Measurements from ENCODE around the gene RAB3IP.

Gene RAB3IP

GRCh38 chr12:69821032-69821455 lies 82.4 kb downstream of the RAB3IP start:
- Histone ChIP-seq H2BK5ac (ENCODE audit: low read length) (no peak overlapping the region), H3K36me3 (ENCODE audit: control insufficient read depth, insufficient read depth, low read length) (no peaks in the 10 kb centered on the region), H2BK120ac (ENCODE audit: low read depth, low read length) (no peak overlapping the region), H3K9ac (ENCODE audit: low read length) (no peak overlapping the region), H3K4me1 (ENCODE audit: control insufficient read depth, low read depth, low read length) (peaks cover 2% of the 10 kb centered on the region), H3K27me3 (ENCODE audit: insufficient read depth, low read length, poor library complexity) (no peaks in the 10 kb centered on the region), H3K4me2 (ENCODE audit: low read length) (no peak overlapping the region), H2BK15ac (replicated peaks; ENCODE audit: low read depth) (no peak overlapping the region), H3K23ac (ENCODE audit: low read length) (no peak overlapping the region), H3K79me2 (ENCODE audit: control insufficient read depth, insufficient read depth, low read length) (no peaks in the 10 kb centered on the region), H3K27ac (ENCODE audit: low read depth, low read length) (no peak overlapping the region), H4K8ac (ENCODE audit: low read depth, low read length) (no peak overlapping the region), H2AK5ac (ENCODE audit: low read length) (no peak overlapping the region), H3K79me1 (ENCODE audit: low read length) (no peaks in the 10 kb centered on the region), H3K18ac (ENCODE audit: low read length) (no peak overlapping the region), H4K5ac (ENCODE audit: low read length) (no peak overlapping the region), H3K56ac (ENCODE audit: low read length) (no peak overlapping the region), H3K4me3 (ENCODE audit: low read length) (no peak overlapping the region), H3K4ac (ENCODE audit: low read depth, low read length) (no peak overlapping the region)
- no peak for DNase-seq
- no CpG with 5 or more reads among the region's 6 CpGs for WGBS (ENCODE audit: extremely low coverage, insufficient coverage, low lambda C conversion rate)

GRCh38 chr12:69821456-69822159 lies 82.9 kb downstream of the RAB3IP start:
- H4K5ac ChIP-seq (ENCODE audit: low read length) = no peak overlapping the region
- no peak overlapping the region for H3K4me3 ChIP-seq (ENCODE audit: low read length)
- H3K79me2 ChIP-seq (ENCODE audit: control insufficient read depth, insufficient read depth, low read length) = no peaks in the 10 kb centered on the region
- no peak overlapping the region for H3K18ac ChIP-seq (ENCODE audit: low read length)
- no peak overlapping the region for H2AK5ac ChIP-seq (ENCODE audit: low read length)
- H3K56ac ChIP-seq (ENCODE audit: low read length) = no peak overlapping the region
- WGBS (ENCODE audit: extremely low coverage, insufficient coverage, low lambda C conversion rate) = no CpG with 5 or more reads among the region's 8 CpGs
- no peak overlapping the region for H3K4ac ChIP-seq (ENCODE audit: low read depth, low read length)
- H2BK5ac ChIP-seq (ENCODE audit: low read length) = no peak overlapping the region
- no peaks in the 10 kb centered on the region for H3K79me1 ChIP-seq (ENCODE audit: low read length)
- no peak overlapping the region for H3K9ac ChIP-seq (ENCODE audit: low read length)
- no peak overlapping the region for H3K23ac ChIP-seq (ENCODE audit: low read length)
- no peak overlapping the region for H3K4me2 ChIP-seq (ENCODE audit: low read length)
- no peaks in the 10 kb centered on the region for H3K27me3 ChIP-seq (ENCODE audit: insufficient read depth, low read length, poor library complexity)
- no peaks in the 10 kb centered on the region for H3K36me3 ChIP-seq (ENCODE audit: control insufficient read depth, insufficient read depth, low read length)
- H2BK120ac ChIP-seq (ENCODE audit: low read depth, low read length) = no peak overlapping the region
- H4K8ac ChIP-seq (ENCODE audit: low read depth, low read length) = no peak overlapping the region
- DNase-seq = no peak
- H3K27ac ChIP-seq (ENCODE audit: low read depth, low read length) = no peak overlapping the region
- H2BK15ac ChIP-seq (replicated peaks; ENCODE audit: low read depth) = no peak overlapping the region
- peaks cover 2% of the 10 kb centered on the region for H3K4me1 ChIP-seq (ENCODE audit: control insufficient read depth, low read depth, low read length)

GRCh38 chr12:69822201-69822860 lies 83.7 kb downstream of the RAB3IP start:
- Histone ChIP-seq H3K4me3 (ENCODE audit: low read length) (no peak overlapping the region), H3K23ac (ENCODE audit: low read length) (no peak overlapping the region), H3K9ac (ENCODE audit: low read length) (no peak overlapping the region), H2AK5ac (ENCODE audit: low read length) (no peak overlapping the region), H3K4ac (ENCODE audit: low read depth, low read length) (no peak overlapping the region), H2BK15ac (replicated peaks; ENCODE audit: low read depth) (no peak overlapping the region), H3K36me3 (ENCODE audit: control insufficient read depth, insufficient read depth, low read length) (no peaks in the 10 kb centered on the region), H3K4me2 (ENCODE audit: low read length) (no peak overlapping the region), H3K79me1 (ENCODE audit: low read length) (no peaks in the 10 kb centered on the region), H2BK120ac (ENCODE audit: low read depth, low read length) (no peak overlapping the region), H3K56ac (ENCODE audit: low read length) (no peak overlapping the region), H3K27me3 (ENCODE audit: insufficient read depth, low read length, poor library complexity) (no peaks in the 10 kb centered on the region), H3K18ac (ENCODE audit: low read length) (no peak overlapping the region), H2BK5ac (ENCODE audit: low read length) (no peak overlapping the region), H3K27ac (ENCODE audit: low read depth, low read length) (no peak overlapping the region), H3K4me1 (ENCODE audit: control insufficient read depth, low read depth, low read length) (peaks cover 2% of the 10 kb centered on the region), H3K79me2 (ENCODE audit: control insufficient read depth, insufficient read depth, low read length) (no peaks in the 10 kb centered on the region), H4K5ac (ENCODE audit: low read length) (no peak overlapping the region), H4K8ac (ENCODE audit: low read depth, low read length) (no peak overlapping the region)
- no CpG with 5 or more reads among the region's 3 CpGs for WGBS (ENCODE audit: extremely low coverage, insufficient coverage, low lambda C conversion rate)
- DNase-seq = no peak

- no peaks in the 10 kb centered on the region for H3K27me3 ChIP-seq (ENCODE audit: insufficient read depth, low read length, poor library complexity)
- no peak overlapping the region for H3K27ac ChIP-seq (ENCODE audit: low read depth, low read length)
- no peaks in the 10 kb centered on the region for H3K36me3 ChIP-seq (ENCODE audit: control insufficient read depth, insufficient read depth, low read length)
- H3K79me1 ChIP-seq (ENCODE audit: low read length) = no peaks in the 10 kb centered on the region
- no peak overlapping the region for H2BK120ac ChIP-seq (ENCODE audit: low read depth, low read length)
- H3K9ac ChIP-seq (ENCODE audit: low read length) = no peak overlapping the region
- H2BK15ac ChIP-seq (replicated peaks; ENCODE audit: low read depth) = no peak overlapping the region
- peaks cover 2% of the 10 kb centered on the region for H3K4me1 ChIP-seq (ENCODE audit: control insufficient read depth, low read depth, low read length)
- no peak overlapping the region for H4K8ac ChIP-seq (ENCODE audit: low read depth, low read length)
- H2AK5ac ChIP-seq (ENCODE audit: low read length) = no peak overlapping the region
- H3K23ac ChIP-seq (ENCODE audit: low read length) = no peak overlapping the region
- H2BK5ac ChIP-seq (ENCODE audit: low read length) = no peak overlapping the region
- H3K4ac ChIP-seq (ENCODE audit: low read depth, low read length) = no peak overlapping the region
- no peak overlapping the region for H3K18ac ChIP-seq (ENCODE audit: low read length)
- no peak overlapping the region for H3K4me2 ChIP-seq (ENCODE audit: low read length)
- H3K79me2 ChIP-seq (ENCODE audit: control insufficient read depth, insufficient read depth, low read length) = no peaks in the 10 kb centered on the region
- no peak overlapping the region for H3K56ac ChIP-seq (ENCODE audit: low read length)
- H4K5ac ChIP-seq (ENCODE audit: low read length) = no peak overlapping the region
- DNase-seq = no peak
- H3K4me3 ChIP-seq (ENCODE audit: low read length) = no peak overlapping the region
Observed at GRCh38 chr12:69824028-69824427, 85.4 kb downstream of the RAB3IP start.

- Histone ChIP-seq H3K4me3 (ENCODE audit: low read length) (no peak within 1 kb of the TSS), H3K79me1 (ENCODE audit: low read length) (no peaks in the 10 kb centered on the region), H3K36me3 (ENCODE audit: control insufficient read depth, insufficient read depth, low read length) (no peaks in the 10 kb centered on the region), H3K56ac (ENCODE audit: low read length) (no peak within 1 kb of the TSS), H2BK5ac (ENCODE audit: low read length) (no peak within 1 kb of the TSS), H3K4me2 (ENCODE audit: low read length) (no peak within 1 kb of the TSS), H3K9ac (ENCODE audit: low read length) (no peak within 1 kb of the TSS), H2BK15ac (replicated peaks; ENCODE audit: low read depth) (no peak within 1 kb of the TSS), H3K23ac (ENCODE audit: low read length) (no peak within 1 kb of the TSS), H3K27ac (ENCODE audit: low read depth, low read length) (no peak within 1 kb of the TSS), H4K5ac (ENCODE audit: low read length) (no peak within 1 kb of the TSS), H4K8ac (ENCODE audit: low read depth, low read length) (no peak within 1 kb of the TSS), H3K27me3 (ENCODE audit: insufficient read depth, low read length, poor library complexity) (no peaks in the 10 kb centered on the region), H3K4me1 (ENCODE audit: control insufficient read depth, low read depth, low read length) (peaks cover 2% of the 10 kb centered on the region), H3K18ac (ENCODE audit: low read length) (no peak within 1 kb of the TSS), H2AK5ac (ENCODE audit: low read length) (no peak within 1 kb of the TSS), H3K79me2 (ENCODE audit: control insufficient read depth, insufficient read depth, low read length) (no peaks in the 10 kb centered on the region), H2BK120ac (ENCODE audit: low read depth, low read length) (no peak within 1 kb of the TSS), H3K4ac (ENCODE audit: low read depth, low read length) (no peak within 1 kb of the TSS)
- no CpG with 5 or more reads among the region's 5 CpGs for WGBS (ENCODE audit: extremely low coverage, insufficient coverage, low lambda C conversion rate)
- DNase-seq = no peak
Observed at GRCh38 chr12:69824966-69825560, 86.4 kb downstream of the RAB3IP start, which contains the start of gene MYRFL. Gene MYRFL (plus strand): TSS chr12:69825227. CDS start chr12:69825518, 291 bp downstream.

Data from mesendoderm (in vitro differentiated cells).